Stimulated activated CD4-positive, alpha-beta T cell treated with anti-CD3 and anti-CD28 coated beads, Interleukin-4, amount 100 ng/mL, for 4 hours (primary cell): ENCODE measurements around the gene SLC7A10.
A peak's percentile ranks its signal among the peaks of the same experiment; 100 is the strongest.

ENCODE experiments used
- DNase-seq, 2 experiments: peaks; one replicate each; pipeline ENCODE4 v3.0.0-alpha.2; 2020

Gene SLC7A10

GRCh38 chr19:33254245-33254824, 28.7 kb upstream of the SLC7A10 start:
- no peak for DNase-seq

DNA sequence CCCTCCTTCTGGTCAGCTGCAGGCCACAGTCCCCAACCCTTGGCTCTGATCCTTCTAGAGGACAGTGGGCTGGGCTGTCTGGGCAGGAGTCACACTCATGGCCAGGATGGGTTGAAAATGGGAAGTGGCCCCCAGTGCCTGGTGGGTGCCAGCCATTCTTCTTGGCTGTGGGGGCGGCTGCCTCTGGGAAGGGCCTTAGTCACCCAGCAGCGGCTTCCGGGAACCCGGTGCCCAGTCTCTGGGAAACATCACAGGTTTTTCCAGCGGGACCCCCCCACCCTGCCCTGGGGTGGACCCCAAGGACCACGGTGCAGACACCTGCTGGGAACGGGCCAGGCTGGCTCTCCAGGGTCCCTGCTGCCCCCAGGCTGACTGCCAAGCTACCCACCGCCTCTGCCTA, 27.3 kb upstream of the SLC7A10 start:
- no peak for DNase-seq

- no peak for DNase-seq
These were observed 26.8 kb upstream of the SLC7A10 start for GRCh38 chr19:33252418-33252962.

DNA sequence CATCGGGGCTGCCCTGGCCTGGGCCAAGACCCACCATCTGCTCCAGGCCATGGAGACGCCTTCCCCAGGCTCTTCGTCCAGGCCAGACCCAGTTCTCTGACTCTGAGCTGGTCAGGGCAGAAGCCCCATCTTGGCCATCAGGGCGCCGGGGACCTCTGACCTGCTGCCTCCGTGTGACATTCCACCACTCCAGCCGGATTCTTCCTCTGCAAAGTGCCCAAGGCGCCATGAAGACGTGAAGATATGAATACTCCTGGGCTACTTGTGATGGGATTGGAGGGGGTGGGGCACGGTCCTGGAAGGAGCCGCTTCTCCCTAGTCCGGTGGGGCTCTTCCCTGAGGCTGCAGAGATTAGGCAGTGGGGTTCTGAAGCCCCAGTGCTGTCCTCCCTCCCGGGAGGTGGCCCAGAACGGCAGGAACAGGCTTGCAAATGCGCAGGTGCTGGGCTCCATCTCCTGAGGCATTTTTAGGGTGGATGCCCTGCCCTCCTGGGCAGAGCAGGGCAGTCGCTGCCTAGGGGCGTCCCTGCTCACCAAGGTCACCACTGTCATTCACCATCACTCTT, 26.0 kb upstream of the SLC7A10 start:
- DNase-seq: no peak

DNA sequence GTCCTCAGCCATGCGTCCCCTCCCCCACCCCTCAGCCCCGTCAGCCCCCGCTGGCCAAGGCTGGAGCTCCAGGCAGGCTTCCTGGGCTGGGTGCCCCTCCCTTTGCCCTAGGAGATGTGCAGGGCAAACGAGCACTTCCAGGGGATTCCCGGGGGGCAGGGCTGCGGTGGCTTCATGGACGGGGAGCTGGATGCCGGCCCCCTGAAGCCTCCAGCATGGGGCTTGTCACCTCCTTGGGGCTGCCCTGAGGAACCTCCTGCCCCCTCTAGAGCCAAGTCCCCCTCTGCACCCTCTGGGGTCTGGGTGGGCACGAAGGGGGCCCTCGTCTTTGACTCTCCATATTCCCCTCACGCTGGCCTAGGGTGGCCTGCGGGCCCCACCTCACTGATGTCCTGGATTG, 25.4 kb upstream of the SLC7A10 start:
- no peak for DNase-seq

- no peak for DNase-seq
These were observed 24.9 kb upstream of the SLC7A10 start for GRCh38 chr19:33250500-33250899.

GRCh38 chr19:33249740-33250366, 24.2 kb upstream of the SLC7A10 start:
- no peak for DNase-seq

GRCh38 chr19:33248954-33249613, 23.4 kb upstream of the SLC7A10 start:
- no peak for DNase-seq

DNA sequence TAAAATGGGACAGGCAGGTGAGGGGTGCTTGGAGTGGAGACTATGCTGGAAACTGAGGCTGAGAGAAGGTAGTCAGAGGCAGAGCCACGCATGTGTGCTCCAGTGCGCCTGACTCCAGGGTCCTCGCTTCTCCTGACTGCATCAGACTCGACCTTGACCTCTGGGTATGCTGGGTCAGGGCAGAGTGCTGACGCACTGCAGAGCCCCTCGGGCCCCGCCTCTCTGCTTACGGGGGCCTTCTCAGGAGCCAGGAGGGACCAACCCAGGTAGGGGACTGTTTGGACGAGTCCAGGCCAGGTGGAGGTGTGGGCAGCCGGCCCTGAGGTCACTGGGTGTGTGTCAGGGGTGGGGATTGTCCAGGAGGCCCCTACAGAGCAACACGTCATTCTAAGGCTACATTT, 22.9 kb upstream of the SLC7A10 start:
- no peak for DNase-seq

DNA sequence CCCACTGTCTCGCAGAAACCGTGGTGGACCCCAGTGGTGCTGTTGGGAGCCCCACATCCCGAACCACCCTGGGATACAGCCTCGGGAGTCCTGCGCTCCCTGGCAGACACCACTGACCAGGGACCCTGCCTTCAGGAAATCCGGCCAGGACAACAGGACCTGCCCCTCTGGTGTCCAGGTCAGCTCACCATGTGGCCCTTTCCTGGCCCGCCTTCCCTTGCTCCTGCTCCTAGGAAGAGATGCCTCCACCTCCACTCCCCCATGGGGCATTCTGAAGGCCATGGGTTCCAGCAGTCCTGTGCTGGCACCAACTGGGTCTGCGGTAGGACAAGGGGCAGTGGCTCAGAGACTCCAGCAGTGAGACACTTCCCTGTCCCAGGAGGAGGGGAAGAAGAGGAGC, 22.5 kb upstream of the SLC7A10 start:
- DNase-seq: no peak

DNA sequence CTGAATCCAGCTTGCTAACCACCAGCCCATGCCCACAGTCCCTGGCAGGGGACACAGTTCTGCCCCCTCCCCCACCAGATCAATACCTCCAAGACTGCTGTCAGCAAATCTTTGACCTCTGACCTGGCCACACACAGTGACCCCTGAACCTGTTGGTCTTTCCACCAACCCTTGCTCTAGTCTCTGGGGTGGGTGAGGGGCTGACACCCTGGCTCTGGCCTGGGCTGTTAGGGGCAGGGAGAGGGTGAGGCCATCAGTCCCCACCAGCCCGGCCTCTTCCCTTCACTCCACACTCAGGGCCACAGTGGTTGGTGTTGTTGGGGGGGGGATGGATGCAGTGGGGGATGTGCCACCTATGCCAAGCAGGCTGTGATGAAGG, 21.8 kb upstream of the SLC7A10 start:
- no peak for DNase-seq

DNA sequence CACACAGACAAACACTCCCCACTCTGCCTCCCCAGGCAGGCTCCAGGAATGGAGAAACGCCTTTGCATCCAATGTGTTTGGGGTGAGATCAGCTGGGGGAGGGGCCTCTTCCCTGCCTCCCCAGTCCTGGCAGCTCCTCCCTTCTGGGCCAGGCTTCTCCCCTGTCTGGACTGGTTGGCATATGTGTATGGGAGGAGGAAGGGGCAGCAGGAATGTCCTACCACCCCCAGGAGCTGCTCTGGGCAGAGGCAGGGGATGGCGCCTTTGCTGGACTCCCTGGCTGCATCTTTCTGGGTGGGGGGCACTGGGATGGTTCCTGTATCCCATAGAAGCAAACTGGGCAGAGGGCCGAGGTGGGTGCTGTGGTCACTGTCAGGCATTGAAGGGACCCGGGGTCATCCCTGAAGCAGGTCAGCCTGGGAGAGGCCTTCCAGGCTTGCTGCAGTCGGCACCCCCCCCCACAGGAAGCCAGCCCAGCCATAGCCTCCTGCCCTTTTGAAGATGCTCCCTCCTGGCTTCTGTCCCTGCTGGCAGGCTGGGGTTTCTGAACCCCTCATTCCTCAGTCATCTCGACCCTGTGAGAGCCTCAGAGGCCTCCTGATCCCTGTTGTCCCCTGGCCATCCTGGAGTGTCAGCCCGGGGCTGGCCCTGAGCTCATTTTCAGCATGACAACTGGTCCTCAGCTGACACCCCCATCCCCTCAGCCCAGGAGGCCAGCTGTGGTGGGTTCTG, 21.2 kb upstream of the SLC7A10 start:
- DNase-seq: no peak

GRCh38 chr19:33245948-33246708, 20.5 kb upstream of the SLC7A10 start:
- no peak for DNase-seq

DNA sequence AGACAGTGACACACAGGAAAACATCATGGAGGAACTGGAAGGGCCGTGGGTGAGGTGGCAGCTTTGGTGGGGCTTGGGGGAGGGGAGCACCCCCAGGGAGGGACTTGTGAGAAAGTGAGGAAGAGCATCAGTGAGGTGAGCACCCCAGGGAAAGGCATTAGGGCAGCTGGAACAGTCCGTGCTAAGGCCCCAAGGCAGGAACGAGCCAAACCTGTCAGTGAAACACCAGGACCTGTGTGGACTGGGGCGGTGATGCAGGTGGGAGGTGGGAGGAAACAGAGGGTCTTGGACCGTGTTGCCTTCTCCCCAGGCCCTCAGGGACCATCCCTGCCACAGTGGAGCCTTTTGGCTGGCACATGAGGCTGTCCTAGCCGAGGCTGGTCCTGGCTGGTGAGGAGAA, 17.3 kb upstream of the SLC7A10 start:
- no peak for DNase-seq

- no peak for DNase-seq
These were observed 16.5 kb upstream of the SLC7A10 start for GRCh38 chr19:33242131-33242530.

DNA sequence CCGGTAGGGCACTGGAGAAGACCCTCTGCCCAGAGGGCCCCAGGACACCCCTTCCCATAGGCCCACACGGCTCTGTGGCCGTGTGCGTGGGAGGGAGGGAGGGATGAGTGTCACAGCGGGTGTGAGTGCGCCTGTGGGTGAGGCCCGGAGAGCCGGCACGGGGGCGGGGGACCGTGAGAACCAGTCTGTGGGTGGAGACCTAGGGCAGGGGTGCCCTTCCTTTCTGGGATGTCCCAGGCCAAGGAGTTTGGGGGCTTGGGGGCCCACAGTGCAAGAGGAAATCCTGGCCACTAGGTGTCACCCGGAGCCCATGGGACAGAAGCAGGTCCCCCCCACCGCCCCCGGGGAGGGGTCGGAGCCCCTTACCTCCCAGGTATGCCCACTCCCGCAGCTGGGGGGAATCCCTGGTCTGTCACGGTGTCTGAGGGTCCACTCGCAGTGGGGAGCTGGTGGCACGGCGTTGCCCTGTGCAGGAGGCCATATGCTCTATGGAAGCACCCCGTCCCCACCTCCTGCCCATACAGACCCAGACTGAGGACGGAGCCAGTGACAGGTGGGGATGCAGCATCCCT, 16.0 kb upstream of the SLC7A10 start:
- peak in 1 of 2 experiments; percentile 26 for DNase-seq

DNA sequence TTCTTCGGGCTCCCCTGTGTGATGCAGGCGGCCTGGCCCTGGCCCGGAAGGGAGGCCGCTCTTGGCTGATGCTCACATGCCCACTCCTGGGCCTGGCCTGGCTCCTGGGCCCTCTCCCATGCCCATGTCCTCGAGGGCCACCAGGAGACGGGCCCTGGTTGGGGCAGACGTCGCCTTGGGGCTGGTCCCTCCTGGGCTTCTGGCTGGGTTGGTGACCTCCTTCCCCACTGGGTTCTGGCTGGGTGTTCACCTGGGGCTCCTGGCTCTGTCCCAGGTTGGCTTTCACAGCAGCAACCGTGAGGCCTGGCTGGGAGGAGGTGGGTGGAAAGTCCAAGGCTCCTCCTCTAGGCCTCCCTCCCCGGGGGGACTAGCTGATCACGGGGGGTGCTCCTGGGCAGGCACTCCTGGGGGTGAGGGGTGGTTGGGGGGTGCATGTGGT, 15.5 kb upstream of the SLC7A10 start:
- DNase-seq: no peak

DNA sequence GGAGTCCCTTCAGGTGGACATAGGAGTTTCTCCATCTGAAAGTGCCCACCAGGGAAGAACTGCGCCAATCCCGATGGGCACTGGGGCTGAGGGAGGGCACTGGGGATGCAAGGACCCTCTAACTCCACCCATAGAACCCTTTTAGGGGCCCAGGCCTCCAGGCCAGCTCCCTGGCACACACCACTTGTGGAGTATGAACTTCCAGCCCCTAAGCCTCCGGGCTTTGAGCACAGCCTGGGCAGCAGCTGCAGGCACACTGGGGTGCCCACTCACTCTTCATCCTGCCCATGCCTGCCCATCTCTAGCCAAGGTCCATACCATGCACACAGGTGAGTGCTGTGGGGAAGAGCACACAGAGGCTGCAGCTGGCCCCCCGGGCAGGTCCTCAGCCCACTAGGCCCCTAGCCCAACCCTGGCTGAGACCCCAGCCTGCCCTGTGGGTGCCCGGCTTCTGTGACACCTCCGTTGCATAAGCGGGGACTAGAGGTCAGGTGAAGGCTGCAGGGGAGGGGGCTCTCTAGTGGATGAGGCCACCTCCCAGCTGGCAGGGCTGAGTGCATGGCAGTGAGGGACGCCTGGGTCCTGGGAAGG, 14.6 kb upstream of the SLC7A10 start:
- no peak for DNase-seq

GRCh38 chr19:33239223-33239975, 13.7 kb upstream of the SLC7A10 start:
- DNase-seq: no peak

- no peak for DNase-seq
These were observed 13.0 kb upstream of the SLC7A10 start for GRCh38 chr19:33238481-33239149.
